LNCAP (cell line): ENCODE measurements around the gene CDC25B.

Experiments used
- TF ChIP-seq, protein P1 (sequence below): fragments of 450-650 bp; IDR thresholded peaks from 2 replicates; pipeline ENCODE4 v1.5.1; 2017; ENCODE audit warnings: mild to moderate bottlenecking

CDC25B gene

GRCh38 chr20:3818155-3819151 is 22.3 kb downstream of the CDC25B start:
- TF ChIP-seq, protein P1, sequence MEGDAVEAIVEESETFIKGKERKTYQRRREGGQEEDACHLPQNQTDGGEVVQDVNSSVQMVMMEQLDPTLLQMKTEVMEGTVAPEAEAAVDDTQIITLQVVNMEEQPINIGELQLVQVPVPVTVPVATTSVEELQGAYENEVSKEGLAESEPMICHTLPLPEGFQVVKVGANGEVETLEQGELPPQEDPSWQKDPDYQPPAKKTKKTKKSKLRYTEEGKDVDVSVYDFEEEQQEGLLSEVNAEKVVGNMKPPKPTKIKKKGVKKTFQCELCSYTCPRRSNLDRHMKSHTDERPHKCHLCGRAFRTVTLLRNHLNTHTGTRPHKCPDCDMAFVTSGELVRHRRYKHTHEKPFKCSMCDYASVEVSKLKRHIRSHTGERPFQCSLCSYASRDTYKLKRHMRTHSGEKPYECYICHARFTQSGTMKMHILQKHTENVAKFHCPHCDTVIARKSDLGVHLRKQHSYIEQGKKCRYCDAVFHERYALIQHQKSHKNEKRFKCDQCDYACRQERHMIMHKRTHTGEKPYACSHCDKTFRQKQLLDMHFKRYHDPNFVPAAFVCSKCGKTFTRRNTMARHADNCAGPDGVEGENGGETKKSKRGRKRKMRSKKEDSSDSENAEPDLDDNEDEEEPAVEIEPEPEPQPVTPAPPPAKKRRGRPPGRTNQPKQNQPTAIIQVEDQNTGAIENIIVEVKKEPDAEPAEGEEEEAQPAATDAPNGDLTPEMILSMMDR = peak; percentile 57

- TF ChIP-seq, protein P1 = no peak
Observed at GRCh38 chr20:3819411-3820047, 23.4 kb downstream of the CDC25B start.

DNA sequence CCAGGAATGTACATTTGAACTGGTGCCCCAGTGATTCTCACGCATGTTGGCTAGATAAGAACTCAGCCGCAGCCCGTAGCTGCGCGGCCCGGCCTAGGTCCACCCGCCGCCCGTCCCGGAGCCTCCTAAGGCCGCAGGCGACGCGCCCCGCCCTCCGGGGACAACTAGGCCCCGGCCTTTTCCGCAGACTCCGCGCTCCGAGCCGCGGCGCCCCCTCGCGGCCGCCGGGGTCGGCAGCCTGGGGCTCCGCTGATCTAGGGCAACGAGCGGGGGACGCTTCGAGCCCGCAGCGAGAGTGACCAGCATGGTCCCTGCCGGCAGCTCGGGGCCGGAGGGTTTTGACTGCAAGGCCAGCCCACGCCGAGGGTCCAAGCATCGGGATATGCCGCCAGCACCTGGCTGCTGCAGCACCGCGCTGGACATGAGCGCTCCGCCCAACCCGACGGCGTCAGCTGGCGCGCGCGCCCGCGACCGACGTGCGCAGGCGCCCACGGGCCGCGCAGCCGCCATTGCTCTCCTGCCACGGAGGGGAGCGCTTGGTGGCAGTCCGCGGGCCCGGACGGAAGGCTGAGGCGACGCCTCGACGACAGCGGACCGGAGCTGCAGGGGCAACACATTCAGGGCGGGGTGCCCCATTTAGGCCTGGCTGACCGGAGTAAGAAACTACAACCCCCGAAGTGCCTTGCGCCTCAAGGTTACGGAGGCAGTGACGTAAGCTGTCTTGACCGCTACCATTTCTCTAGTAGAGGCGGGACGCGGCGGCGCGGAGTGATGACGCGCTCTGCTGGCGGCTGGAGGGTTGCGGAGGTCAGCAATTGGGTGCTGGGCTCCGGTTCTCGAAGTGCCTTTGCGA is 24.2 kb downstream of the CDC25B start, which contains the start of gene AP5S1:
TSS of gene AP5S1 (plus strand) at position 500 of the 853 bp plus-strand sequence. CDS start 1,571 bp downstream, outside the sequence.
- TF ChIP-seq, protein P1 = peak; percentile 100

DNA sequence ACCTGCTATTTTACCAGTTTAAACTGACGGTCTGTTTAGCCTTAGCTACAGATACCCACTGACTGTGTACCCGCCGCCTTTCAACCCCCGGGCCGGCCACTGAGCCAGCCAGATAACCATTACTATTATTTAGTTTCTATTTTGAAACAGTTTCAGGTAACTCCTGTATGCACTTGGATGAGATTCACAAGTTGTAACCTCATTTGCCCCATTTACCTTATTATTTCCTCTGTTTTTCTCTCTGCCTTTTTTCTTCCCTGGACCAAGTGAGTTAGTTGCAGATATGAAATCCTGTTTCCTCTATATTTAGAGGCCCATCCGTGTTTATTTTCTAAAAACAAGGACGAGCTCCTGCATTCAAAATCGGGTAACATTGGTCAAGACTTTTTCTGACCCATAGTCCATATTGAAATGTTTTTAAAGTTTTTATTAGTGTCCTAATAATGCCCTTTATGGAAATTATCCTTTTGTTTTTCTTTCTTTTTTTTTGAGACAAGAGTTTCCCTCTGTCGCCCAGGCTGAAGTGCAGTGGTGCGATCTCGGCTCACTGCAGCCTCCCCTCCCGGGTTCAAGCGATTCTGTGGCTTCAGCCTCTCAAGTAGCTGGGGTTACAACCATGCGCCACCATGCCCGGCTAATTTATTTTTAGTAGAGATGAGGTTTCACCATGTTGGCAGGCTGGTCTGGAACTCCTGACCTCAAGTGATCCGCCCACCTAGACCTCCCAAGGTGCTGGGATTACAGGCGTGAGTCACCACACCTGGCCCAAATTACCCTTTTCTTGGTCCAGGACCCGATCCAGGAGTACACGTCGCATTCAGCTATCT is 25.0 kb downstream of the CDC25B start:
- TF ChIP-seq, protein P1 = no peak

- TF ChIP-seq, protein P1 = no peak
Observed at GRCh38 chr20:3821996-3822395, 25.9 kb downstream of the CDC25B start.

- TF ChIP-seq, protein P1 = no peak
Observed at GRCh38 chr20:3823881-3824280, 27.8 kb downstream of the CDC25B start.
